GM23248 (cell line): Measurements from ENCODE around the gene SARNP. TPM values are rescaled to one million over a fixed set of nuclear protein-coding genes. Genes with fewer than 3 reads are reported as not detected.

ENCODE experiments used
- DNase-seq: peaks from one replicate; pipeline ENCODE4 v3.0.0-alpha.2; 2015
- H2AFZ ChIP-seq: fragments of 200-600 bp; sonication (generic); 2 replicates; pipeline ENCODE4 v1.6.1; 2016; ENCODE audit warnings: antibody characterized with exemption
- H3F3A ChIP-seq: fragments of 200-600 bp; sonication (generic); 2 replicates; pipeline ENCODE4 v1.6.1; 2016; ENCODE audit warnings: mild to moderate bottlenecking, antibody characterized with exemption, mixed run types; ENCODE audit not compliant: insufficient read depth
- H3K27ac ChIP-seq: fragments of 200-600 bp; sonication (generic); 2 replicates; pipeline ENCODE4 v1.5.1; 2016; ENCODE audit warnings: mild to moderate bottlenecking
- H3K27me3 ChIP-seq: fragments of 200-600 bp; sonication (generic); replicated peaks from 2 replicates; pipeline ENCODE4 v1.6.1; 2016; ENCODE audit warnings: mild to moderate bottlenecking; ENCODE audit not compliant: insufficient read depth
- H3K36me3 ChIP-seq: fragments of 200-600 bp; sonication (generic); 2 replicates; pipeline ENCODE4 v1.6.1; 2016; ENCODE audit warnings: low read depth, mild to moderate bottlenecking
- H3K4me1 ChIP-seq: fragments of 200-600 bp; sonication (generic); 2 replicates; pipeline ENCODE4 v1.6.1; 2016; ENCODE audit warnings: mild to moderate bottlenecking; ENCODE audit not compliant: insufficient read depth
- H3K4me2 ChIP-seq: fragments of 200-600 bp; sonication (generic); one replicate; pipeline ENCODE4 v1.6.1; 2016; ENCODE audit warnings: mild to moderate bottlenecking; ENCODE audit not compliant: unreplicated experiment
- H3K4me3 ChIP-seq: fragments of 200-600 bp; sonication (generic); 2 replicates; pipeline ENCODE4 v1.5.1; 2016; ENCODE audit warnings: mild to moderate bottlenecking
- H3K79me2 ChIP-seq: fragments of 200-600 bp; sonication (generic); 2 replicates; pipeline ENCODE4 v1.6.1; 2016; ENCODE audit warnings: mild to moderate bottlenecking; ENCODE audit not compliant: insufficient read depth
- H3K9ac ChIP-seq: fragments of 200-600 bp; sonication (generic); 2 replicates; pipeline ENCODE4 v1.6.1; 2016; ENCODE audit warnings: mild to moderate bottlenecking
- H3K9me2 ChIP-seq: fragments of 200-600 bp; sonication (generic); 2 replicates; pipeline ENCODE4 v1.6.1; 2016; ENCODE audit warnings: mixed run types, mild to moderate bottlenecking, moderate library complexity; ENCODE audit not compliant: insufficient read depth
- H3K9me3 ChIP-seq: fragments of 200-600 bp; sonication (generic); one replicate; pipeline ENCODE4 v1.6.1; 2017; ENCODE audit warnings: low read depth
- H4K20me1 ChIP-seq: fragments of 200-600 bp; sonication (generic); 2 replicates; pipeline ENCODE4 v1.6.0; 2016; ENCODE audit not compliant: insufficient read depth
- EZH2 ChIP-seq: fragments of 200-600 bp; sonication (generic); IDR thresholded peaks from 2 replicates; pipeline ENCODE4 v1.6.1; 2018; ENCODE audit warnings: antibody characterized with exemption, mild to moderate bottlenecking; ENCODE audit not compliant: insufficient read depth, poor library complexity, severe bottlenecking
- EZH2phosphoT487 ChIP-seq: fragments of 200-600 bp; sonication (generic); IDR thresholded peaks from 2 replicates; pipeline ENCODE4 v1.6.1; 2018; ENCODE audit warnings: antibody characterized with exemption, moderate library complexity, mild to moderate bottlenecking, low read depth; ENCODE audit not compliant: insufficient read depth
- WGBS, 2 experiments: methylation state at CpG; one replicate each; pipeline ENCODE4 v1.1.6; 2015 to 2017; ENCODE audit warnings: low lambda C conversion rate in 2 of 2, low coverage in 1 of 2; ENCODE audit errors: missing lambda C conversion rate in 2 of 2; 5-methylcytosine and 5-hydroxymethylcytosine counted together
- in situ Hi-C: fragments of 300-500 bp; cut with MboI; formaldehyde crosslinking; loops from 2 replicates; pipeline ENCODE4 v1.15.0; 2020
- polyA plus RNA-seq: library from polyadenylated mRNA; unstranded; fragments of >200 nt; fragmentation: Nextera tagmentation; extraction: Ambion mirVana; gene quantifications from 2 replicates; pipeline ENCODE4 v1.2.1, GENCODE V29; 2016
- total RNA-seq: library from RNA; depleted of rRNA; stranded (reverse); fragments of >200 nt; shearing (Covaris generic); gene quantifications from 2 replicates; pipeline ENCODE4 v1.2.3, GENCODE V29; 2014

The SARNP gene
- total and polyA plus RNA-seq, 2 experiments from 2014 or later = 53.6 to 131 TPM

DNA sequence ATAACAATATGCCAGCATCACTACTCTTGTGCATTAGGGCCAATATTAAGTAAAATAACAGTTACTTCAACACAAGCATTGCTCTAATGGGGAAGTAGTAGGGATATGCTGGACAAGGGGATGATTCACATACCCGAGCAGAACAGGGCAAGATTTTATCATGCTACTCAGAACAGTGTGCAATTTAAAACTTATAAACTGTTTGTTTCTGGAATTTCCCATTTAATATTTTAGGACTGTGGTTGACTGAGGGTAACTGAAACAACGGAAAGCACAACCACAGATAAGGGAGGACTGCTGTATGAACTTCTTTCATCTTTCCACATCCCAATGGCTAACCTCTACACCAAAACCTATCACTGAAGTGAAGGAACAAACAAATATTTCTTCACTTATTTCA, 36.8 kb downstream of the SARNP start:
- in situ Hi-C loops = no loop called here
- Histone ChIP-seq H4K20me1 (no peaks in the 10 kb centered on the region), H3K79me2 (peaks cover 36% of the 10 kb centered on the region), H3K4me2 (no peak overlapping the region), H3F3A (no peaks in the 10 kb centered on the region; the same call in 1 of the 2 replicates), H3K4me1 (no peaks in the 10 kb centered on the region), H3K27ac (no peak overlapping the region), H3K9me3 (no peaks in the 10 kb centered on the region), H3K36me3 (peaks cover 52% of the 10 kb centered on the region), H3K27me3 (no peaks in the 10 kb centered on the region), H3K9ac (no peak overlapping the region), H3K4me3 (no peak overlapping the region), H2AFZ (no peak overlapping the region), H3K9me2 (no peaks in the 10 kb centered on the region)
- peak; percentile 8 for DNase-seq
- 87 to 94% methylated on average over 2 of the region's 2 CpGs for WGBS, 2 experiments
- no peak for TF ChIP-seq EZH2phosphoT487
- no peak for TF ChIP-seq EZH2

DNA sequence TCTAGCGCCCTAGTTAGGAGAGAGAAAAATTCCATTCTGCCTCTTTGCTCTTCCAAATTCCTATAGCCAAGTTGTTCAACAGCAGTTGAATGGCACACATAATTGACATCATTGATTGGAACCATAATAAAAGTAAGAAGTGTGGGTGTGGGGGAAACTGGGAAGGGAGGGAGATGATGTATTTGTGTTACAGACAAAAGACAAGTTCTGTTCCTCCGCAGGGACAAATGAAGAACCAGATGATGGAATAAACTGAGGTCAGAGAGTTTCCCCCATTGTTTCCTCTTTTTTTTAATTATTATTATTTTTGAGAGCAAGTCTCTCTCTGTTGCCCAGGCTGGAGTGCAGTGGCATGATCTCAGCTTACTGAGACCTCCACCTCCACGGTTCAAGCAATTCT, 39.7 kb downstream of the SARNP start:
- Histone ChIP-seq H3K4me3 (no peak overlapping the region), H3K79me2 (peaks cover 51% of the 10 kb centered on the region), H4K20me1 (no peaks in the 10 kb centered on the region), H3K36me3 (peaks cover 30% of the 10 kb centered on the region), H2AFZ (no peak overlapping the region), H3K4me1 (no peaks in the 10 kb centered on the region), H3K27ac (no peak overlapping the region), H3K27me3 (no peaks in the 10 kb centered on the region), H3K4me2 (no peak overlapping the region), H3K9me2 (no peaks in the 10 kb centered on the region), H3F3A (no peaks in the 10 kb centered on the region; the same call in 1 of the 2 replicates), H3K9me3 (no peaks in the 10 kb centered on the region), H3K9ac (no peak overlapping the region)
- TF ChIP-seq EZH2phosphoT487 (no peak), EZH2 (no peak)
- in situ Hi-C loops = no loop called here
- DNase-seq = no peak
- WGBS, 2 experiments = 97 to 99% methylated on average over 3 of the region's 3 CpGs

DNA sequence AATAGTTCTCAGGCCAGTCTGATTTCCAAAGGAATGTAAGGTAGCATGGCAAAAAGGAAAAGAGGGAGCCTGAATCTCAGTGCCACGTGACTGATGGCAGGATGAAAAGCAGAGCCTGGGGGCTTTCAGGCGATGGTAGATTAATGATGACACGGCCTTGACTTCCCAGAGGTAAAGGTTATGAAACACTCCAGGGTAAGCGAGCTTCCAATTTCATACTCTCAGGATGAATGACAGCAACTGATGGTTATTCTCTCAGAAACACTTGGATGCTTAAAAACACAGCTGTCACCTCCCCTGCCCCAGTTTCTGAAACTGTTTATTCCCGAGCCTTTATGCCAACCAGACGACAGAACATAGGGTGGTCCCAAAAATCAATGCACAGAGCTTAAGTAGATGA, 45.8 kb downstream of the SARNP start:
- Histone ChIP-seq H3K4me1 (no peaks in the 10 kb centered on the region), H2AFZ (no peak overlapping the region), H4K20me1 (no peaks in the 10 kb centered on the region), H3K9me2 (no peaks in the 10 kb centered on the region), H3K27me3 (no peaks in the 10 kb centered on the region), H3K27ac (no peak overlapping the region), H3K79me2 (peaks cover 68% of the 10 kb centered on the region), H3K4me2 (no peak overlapping the region), H3K36me3 (peaks cover 17% of the 10 kb centered on the region), H3K4me3 (no peak overlapping the region), H3F3A (no peaks in the 10 kb centered on the region), H3K9ac (no peak overlapping the region), H3K9me3 (no peaks in the 10 kb centered on the region)
- in situ Hi-C loops = no loop called here
- WGBS, 2 experiments = 60 to 67% methylated on average over 6 of the region's 6 CpGs
- no peak for DNase-seq
- TF ChIP-seq EZH2 (no peak), EZH2phosphoT487 (no peak)

DNA sequence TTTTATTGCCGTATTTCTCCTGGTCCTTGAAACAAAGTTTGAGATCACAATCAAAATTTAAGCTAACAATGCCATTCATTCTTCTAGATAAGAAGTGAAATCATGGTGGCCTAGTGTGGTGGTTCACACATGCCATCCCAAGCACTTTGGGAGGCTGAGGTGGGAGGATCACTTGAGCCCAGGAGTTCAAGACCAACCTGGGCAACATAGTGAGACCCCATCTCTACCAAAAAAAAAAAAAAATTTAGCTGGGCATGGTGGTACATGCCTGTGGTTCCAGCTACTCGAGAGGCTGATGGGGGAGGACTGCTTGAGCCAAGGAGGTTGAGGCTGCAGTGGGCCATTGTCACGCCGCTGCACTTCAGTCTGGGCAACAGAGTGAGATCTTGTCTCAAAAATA, 50.4 kb downstream of the SARNP start:
- in situ Hi-C loops = no loop called here
- WGBS, 2 experiments = 90 to 93% methylated on average over 4 of the region's 4 CpGs

More for the DNA sequence above, 50.4 kb downstream of the SARNP start:
- no peaks in the 10 kb centered on the region for H3K4me1 ChIP-seq
- H3K4me2 ChIP-seq = no peak overlapping the region
- no peak overlapping the region for H3K9ac ChIP-seq
- H3K36me3 ChIP-seq = peaks cover 22% of the 10 kb centered on the region
- H3F3A ChIP-seq = no peaks in the 10 kb centered on the region
- H3K4me3 ChIP-seq = no peak overlapping the region
- H2AFZ ChIP-seq = no peak overlapping the region
- no peaks in the 10 kb centered on the region for H3K9me3 ChIP-seq
- no peak for DNase-seq
- no peaks in the 10 kb centered on the region for H3K9me2 ChIP-seq
- peaks cover 57% of the 10 kb centered on the region for H3K79me2 ChIP-seq
- H4K20me1 ChIP-seq = no peaks in the 10 kb centered on the region
- no peak overlapping the region for H3K27ac ChIP-seq
- no peaks in the 10 kb centered on the region for H3K27me3 ChIP-seq
- TF ChIP-seq EZH2 = no peak
- TF ChIP-seq EZH2phosphoT487 = no peak
